HEK293 (cell line): ENCODE data around the gene GPC2.
A peak's percentile ranks its signal among the peaks of the same experiment; 100 is the strongest.

Experiments used
- CTCF ChIA-PET: fragments of 350-600 bp; formaldehyde crosslinking; extraction: SDS; loops from one replicate; lab custom pipeline; 2021; ENCODE audit warnings: antibody characterized with exemption; lab: Yijun Ruan, JAX
- POLR2A ChIA-PET: fragments of 300-600 bp; formaldehyde crosslinking; extraction: SDS; loops from one replicate; lab custom pipeline; 2020; ENCODE audit warnings: antibody characterized with exemption, inconsistent platforms; lab: Yijun Ruan, JAX
- H3K27ac ChIP-seq: fragments of 200-500 bp; sonication (Bioruptor generic); 2 replicates; pipeline ENCODE4 v1.5.1; 2014; ENCODE audit warnings: low read depth, low read length, control low read depth, inconsistent platforms; ENCODE audit errors: extremely low read depth
- H3K36me3 ChIP-seq, 2 experiments: fragments of 200-500 bp in 1 of 2; sonication (Bioruptor generic) in 1 of 2; 1 replicate in 1 of 2; 2 replicates in 1 of 2; pipeline ENCODE4 v1.5.1; 2014 to 2017; ENCODE audit warnings: inconsistent platforms in 2 of 2, low read length in 2 of 2; ENCODE audit not compliant: control insufficient read depth in 2 of 2, insufficient read depth in 1 of 2
- H3K4me1 ChIP-seq: fragments of 200-500 bp; sonication (Bioruptor generic); 2 replicates; pipeline ENCODE4 v1.5.1; 2014; ENCODE audit warnings: mild to moderate bottlenecking, low read length, inconsistent platforms; ENCODE audit not compliant: control insufficient read depth, insufficient read depth
- H3K4me3 ChIP-seq: 2 replicates; pipeline ENCODE4 v1.5.1; 2011; ENCODE audit warnings: low read depth, mild to moderate bottlenecking, control low read depth, low read length, moderate library complexity
- H3K9me3 ChIP-seq: fragments of 200-500 bp; sonication (Bioruptor generic); 2 replicates; pipeline ENCODE4 v1.5.1; 2014; ENCODE audit warnings: low read depth, low read length, inconsistent platforms; ENCODE audit not compliant: control insufficient read depth, insufficient read depth
- GLI2 ChIP-seq: fragments of 450-650 bp; formaldehyde crosslinking; IDR thresholded peaks from 2 replicates; pipeline ENCODE4; 2017; ENCODE audit warnings: missing biosample characterization, missing genetic modification characterization, low read depth, borderline replicate concordance
- HOXA7 ChIP-seq: sonication (generic); formaldehyde crosslinking; IDR thresholded peaks from 2 replicates; pipeline ENCODE4 v1.8.1; 2022; ENCODE audit warnings: missing genetic modification reagents, borderline replicate concordance
- KLF1 ChIP-seq: fragments of 450-650 bp; formaldehyde crosslinking; IDR thresholded peaks from 2 replicates; pipeline ENCODE4 v1.5.1; 2016; ENCODE audit warnings: missing biosample characterization, missing genetic modification characterization
- SP3 ChIP-seq: fragments of 450-650 bp; formaldehyde crosslinking; IDR thresholded peaks from 2 replicates; pipeline ENCODE4 v1.5.1; 2016; ENCODE audit warnings: missing biosample characterization, missing genetic modification characterization
- YY2 ChIP-seq: fragments of 450-650 bp; formaldehyde crosslinking; IDR thresholded peaks from 2 replicates; pipeline ENCODE4 v1.5.1; 2016; ENCODE audit warnings: missing biosample characterization, missing genetic modification characterization
- ZBTB11 ChIP-seq: fragments of 450-650 bp; formaldehyde crosslinking; conservative IDR thresholded peaks from 2 replicates; pipeline ENCODE4 v1.5.1; 2016; ENCODE audit warnings: low read depth, missing biosample characterization, missing genetic modification characterization
- ZBTB17 ChIP-seq: fragments of 450-650 bp; formaldehyde crosslinking; IDR thresholded peaks from 2 replicates; pipeline ENCODE4 v1.5.1; 2016; ENCODE audit warnings: missing biosample characterization, missing genetic modification characterization
- ZNF140 ChIP-seq: fragments of 450-650 bp; formaldehyde crosslinking; IDR thresholded peaks from 2 replicates; pipeline ENCODE4 v1.5.1; 2016; ENCODE audit warnings: missing biosample characterization, missing genetic modification characterization
- ZNF157 ChIP-seq: fragments of 450-650 bp; formaldehyde crosslinking; IDR thresholded peaks from 2 replicates; pipeline ENCODE4 v1.5.1; 2016; ENCODE audit warnings: missing biosample characterization, missing genetic modification characterization
- ZNF223 ChIP-seq: fragments of 450-650 bp; formaldehyde crosslinking; IDR thresholded peaks from 2 replicates; pipeline ENCODE4 v1.5.1; 2016; ENCODE audit warnings: missing biosample characterization, missing genetic modification characterization
- ZNF280C ChIP-seq: fragments of 450-650 bp; formaldehyde crosslinking; IDR thresholded peaks from 2 replicates; pipeline ENCODE4 v1.5.1; 2016; ENCODE audit warnings: missing biosample characterization, missing genetic modification characterization
- ZNF280D ChIP-seq: fragments of 450-650 bp; formaldehyde crosslinking; IDR thresholded peaks from 2 replicates; pipeline ENCODE4 v1.5.1; 2016; ENCODE audit warnings: missing biosample characterization, missing genetic modification characterization
- ZNF311 ChIP-seq: fragments of 450-650 bp; formaldehyde crosslinking; IDR thresholded peaks from 2 replicates; pipeline ENCODE4 v1.5.1; 2017; ENCODE audit warnings: missing biosample characterization, missing genetic modification characterization, borderline replicate concordance
- ZNF341 ChIP-seq: fragments of 450-650 bp; formaldehyde crosslinking; IDR thresholded peaks from 2 replicates; pipeline ENCODE4; 2016; ENCODE audit warnings: low read depth, missing biosample characterization, missing genetic modification characterization
- ZNF354C ChIP-seq: fragments of 450-650 bp; formaldehyde crosslinking; IDR thresholded peaks from 2 replicates; pipeline ENCODE4 v1.5.1; 2016; ENCODE audit warnings: missing biosample characterization, missing genetic modification characterization, low read depth, borderline replicate concordance
- ZNF366 ChIP-seq: fragments of 450-650 bp; formaldehyde crosslinking; conservative IDR thresholded peaks from 2 replicates; pipeline ENCODE4 v1.5.1; 2016; ENCODE audit warnings: missing biosample characterization, missing genetic modification characterization
- ZNF423 ChIP-seq: fragments of 450-650 bp; formaldehyde crosslinking; IDR thresholded peaks from 2 replicates; pipeline ENCODE4 v1.5.1; 2016; ENCODE audit warnings: missing biosample characterization, missing genetic modification characterization
- ZNF518A ChIP-seq: fragments of 450-650 bp; formaldehyde crosslinking; conservative IDR thresholded peaks from 2 replicates; pipeline ENCODE4 v1.5.1; 2016; ENCODE audit warnings: low read depth, missing biosample characterization, missing genetic modification characterization
- ZNF560 ChIP-seq: fragments of 450-650 bp; formaldehyde crosslinking; IDR thresholded peaks from 2 replicates; pipeline ENCODE4 v1.5.1; 2017; ENCODE audit warnings: missing biosample characterization, missing genetic modification characterization, borderline replicate concordance
- ZNF785 ChIP-seq: fragments of 450-650 bp; formaldehyde crosslinking; IDR thresholded peaks from 2 replicates; pipeline ENCODE4 v1.5.1; 2016; ENCODE audit warnings: missing biosample characterization, missing genetic modification characterization
- ZSCAN23 ChIP-seq: fragments of 450-650 bp; formaldehyde crosslinking; IDR thresholded peaks from 2 replicates; pipeline ENCODE4 v1.5.1; 2016; ENCODE audit warnings: missing biosample characterization, missing genetic modification characterization

GPC2 gene

GRCh38 chr7:100158229-100159098, 18.7 kb downstream of the GPC2 start, which contains the start of gene TRAPPC14:
Gene TRAPPC14 (minus strand): TSS chr7:100158723. CDS start chr7:100158499, 224 bp downstream.
- H3K36me3 ChIP-seq = peaks cover 0 to 36% of the 10 kb centered on the region in 2 experiments; a peak in 1 of 3 replicates
- peaks cover 3% of the 10 kb centered on the region; the same call in 1 of the 2 replicates for H3K4me1 ChIP-seq
- POLR2A ChIA-PET = interaction anchor here (1.0 to 4.3 kb wide), 5 partner anchors 10 to 64 kb away, joined by 3 to 38 read pairs (median 5); partner anchors contain the start of genes GAL3ST4, GPC2, LAMTOR4 and STAG3
- H3K9me3 ChIP-seq = no peaks in the 10 kb centered on the region
- peak within 1 kb of the TSS; percentile 67 for H3K27ac ChIP-seq
- CTCF ChIA-PET = interaction anchor here (0.6 to 1.9 kb wide), 4 partner anchors 11 to 450 kb away, joined by 3 to 7 read pairs (median 4); no protein-coding TSS in a partner anchor
- H3K4me3 ChIP-seq = peak within 1 kb of the TSS; percentile 80
- TF ChIP-seq ZNF366 (tag by site-specific recombination) = 0 out of 2 replicates have a peak, but pooled peaks have one; percentile 28
- TF ChIP-seq KLF1 (tag by site-specific recombination) = peak; percentile 37; the same call in 1 of the 2 replicates
- TF ChIP-seq ZNF280C (tag by site-specific recombination) = no peak
- TF ChIP-seq ZNF423 (tag by site-specific recombination) = no peak
- TF ChIP-seq ZNF785 = no peak
- no peak for TF ChIP-seq GLI2 (tag by site-specific recombination)
- no peak for TF ChIP-seq ZNF157 (tag by site-specific recombination)
- TF ChIP-seq ZNF341 (tag by site-specific recombination) = no peak
- TF ChIP-seq ZNF223 = no peak
- no peak for TF ChIP-seq ZNF560 (tag by site-specific recombination)
- TF ChIP-seq YY2 (tag by site-specific recombination) = no peak
- TF ChIP-seq ZNF311 (tag by site-specific recombination) = no peak
- no peak for TF ChIP-seq HOXA7 (CRISPR knock-in tag)
- no peak for TF ChIP-seq ZSCAN23 (tag by site-specific recombination)
- peak; percentile 90 for TF ChIP-seq SP3 (tag by site-specific recombination)
- no peak for TF ChIP-seq ZNF140 (tag by site-specific recombination)
- TF ChIP-seq ZNF518A = 0 out of 2 replicates have a peak, but pooled peaks have one; percentile 44
- peak; percentile 65 for TF ChIP-seq ZBTB17 (tag by site-specific recombination)
- TF ChIP-seq ZBTB11 (tag by site-specific recombination) = peak; percentile 93
- no peak for TF ChIP-seq ZNF280D
- no peak for TF ChIP-seq ZNF354C (tag by site-specific recombination)
